HepG2 (cell line): ENCODE results near the gene MAPK11. TPM values are rescaled to one million over a fixed set of nuclear protein-coding genes. Genes with fewer than 3 reads are reported as not detected.

Experiments used
- CTCF ChIP-seq: sonication (generic); formaldehyde crosslinking; IDR thresholded peaks from 2 replicates; pipeline ENCODE4 v1.5.0; 2020; ENCODE audit warnings: mild to moderate bottlenecking, missing genetic modification reagents, moderate library complexity
- GLI4 ChIP-seq: sonication (generic); formaldehyde crosslinking; IDR thresholded peaks from 2 replicates; pipeline ENCODE4 v1.5.1; 2020; ENCODE audit warnings: missing genetic modification reagents, mild to moderate bottlenecking, moderate library complexity, borderline replicate concordance
- GLMP ChIP-seq: sonication (generic); formaldehyde crosslinking; IDR thresholded peaks from 2 replicates; pipeline ENCODE4 v1.9.0; 2021; ENCODE audit warnings: missing genetic modification reagents, mild to moderate bottlenecking, borderline replicate concordance
- HDAC1 ChIP-seq: sonication (generic); formaldehyde crosslinking; IDR thresholded peaks from 2 replicates; pipeline ENCODE4 v1.5.1; 2020; ENCODE audit warnings: mild to moderate bottlenecking, missing genetic modification reagents
- HOXA3 ChIP-seq: sonication (generic); formaldehyde crosslinking; IDR thresholded peaks from 2 replicates; pipeline ENCODE4 v1.5.0; 2020; ENCODE audit warnings: missing genetic modification reagents
- ISL2 ChIP-seq: sonication (generic); formaldehyde crosslinking; IDR thresholded peaks from 2 replicates; pipeline ENCODE4 v1.5.0; 2020; ENCODE audit warnings: missing genetic modification reagents
- KAT7 ChIP-seq: IDR thresholded peaks from 2 replicates; pipeline ENCODE4 v1.6.1; 2018; ENCODE audit warnings: borderline replicate concordance, missing compliant biosample characterization
- MYC ChIP-seq: sonication (generic); formaldehyde crosslinking; IDR thresholded peaks from 2 replicates; pipeline ENCODE4 v1.9.0; 2021; ENCODE audit warnings: missing genetic modification reagents, borderline replicate concordance
- SKIL ChIP-seq: sonication (generic); formaldehyde crosslinking; IDR thresholded peaks from 2 replicates; pipeline ENCODE4 v1.8.0; 2022; ENCODE audit warnings: missing genetic modification reagents, mild to moderate bottlenecking, moderate library complexity, borderline replicate concordance
- SP5 ChIP-seq: IDR thresholded peaks from 2 replicates; pipeline ENCODE4 v1.6.1; 2016; ENCODE audit warnings: low read depth, borderline replicate concordance
- SUZ12 ChIP-seq: fragments of 150-350 bp; IDR thresholded peaks from 2 replicates; pipeline ENCODE4 v1.6.1; 2014; ENCODE audit warnings: low read depth, low read length
- ZBTB38 ChIP-seq: sonication (generic); formaldehyde crosslinking; IDR thresholded peaks from 2 replicates; pipeline ENCODE4 v1.5.1; 2020; ENCODE audit warnings: mild to moderate bottlenecking, missing genetic modification reagents
- ZHX1 ChIP-seq: sonication (generic); formaldehyde crosslinking; IDR thresholded peaks from 2 replicates; pipeline ENCODE4 v1.8.1; 2022; ENCODE audit warnings: low read depth, mild to moderate bottlenecking, missing genetic modification reagents
- ZNF136 ChIP-seq: sonication (generic); formaldehyde crosslinking; IDR thresholded peaks from 2 replicates; pipeline ENCODE4 v1.8.1; 2022; ENCODE audit warnings: low read depth, mild to moderate bottlenecking, moderate library complexity, missing genetic modification reagents
- ZNF276 ChIP-seq: sonication (generic); formaldehyde crosslinking; IDR thresholded peaks from 2 replicates; pipeline ENCODE4 v1.4.0; 2020; ENCODE audit warnings: mild to moderate bottlenecking, low read depth, missing genetic modification reagents
- ZNF383 ChIP-seq: sonication (generic); formaldehyde crosslinking; IDR thresholded peaks from 2 replicates; pipeline ENCODE4 v1.4.0; 2020; ENCODE audit warnings: missing genetic modification reagents, mild to moderate bottlenecking, borderline replicate concordance
- ZNF556 ChIP-seq: sonication (generic); formaldehyde crosslinking; IDR thresholded peaks from 2 replicates; pipeline ENCODE4 v1.4.0; 2020; ENCODE audit warnings: mild to moderate bottlenecking, missing genetic modification reagents, borderline replicate concordance
- polyA plus RNA-seq, 8 experiments: library from polyadenylated mRNA; depleted of rRNA in 3 of 8; stranded (reverse) in 7 of 8; unstranded in 1 of 8; fragments of >200 nt; fragmentation: Illumina TruSeq in 4 of 8; extraction: Trizol in 4 of 8; gene quantifications; 2 replicates each; pipeline versions ENCODE4 v1.2.1 to v1.2.3, GENCODE V29; 2011 to 2016; ENCODE audit warnings: low read depth in 4 of 8, missing spikeins in 1 of 8, mixed read lengths in 1 of 8; ENCODE audit not compliant: insufficient read depth in 1 of 8
- total RNA-seq, 5 experiments: library from RNA; depleted of rRNA; stranded (reverse); fragments of >200 nt; fragmentation: Illumina TruSeq; extraction: Trizol; gene quantifications; 2 replicates each; pipeline ENCODE4 v1.2.3, GENCODE V29; 2016; ENCODE audit warnings: low read depth in 1 of 5

MAPK11 gene
- total and polyA plus RNA-seq, 2 of the 13 experiments (the other 11 are each of a cell fraction or from before 2014, with no cell fraction given) = 0.15 to 0.17 TPM

GRCh38 chr22:50296658-50297490 lies 26.7 kb upstream of the MAPK11 start (continued):
- TF ChIP-seq ZHX1 = no peak
- TF ChIP-seq ZNF136 (CRISPR knock-in tag) = no peak
- TF ChIP-seq ISL2 = no peak
- peak; percentile 80 for TF ChIP-seq SP5
- TF ChIP-seq ZNF383 (CRISPR knock-in tag) = 0 out of 2 replicates have a peak, but pooled peaks have one; percentile 78
- TF ChIP-seq SUZ12 = no peak
- 0 out of 2 replicates have a peak, but pooled peaks have one; percentile 36 for TF ChIP-seq ZNF556 (CRISPR knock-in tag)
- TF ChIP-seq GLI4 (CRISPR knock-in tag) = no peak
- peak; percentile 21; the same call in 1 of the 2 replicates for TF ChIP-seq CTCF (CRISPR knock-in tag)
- no peak for TF ChIP-seq KAT7 (CRISPR knock-in tag)
- no peak for TF ChIP-seq ZNF276 (CRISPR knock-in tag)
- TF ChIP-seq MYC (CRISPR knock-in tag) = 0 out of 2 replicates have a peak, but pooled peaks have one; percentile 5
- 0 out of 2 replicates have a peak, but pooled peaks have one; percentile 15 for TF ChIP-seq HOXA3
- TF ChIP-seq HDAC1 (CRISPR knock-in tag) = peak; percentile 55; the same call in 1 of the 2 replicates
- TF ChIP-seq GLMP (CRISPR knock-in tag) = no peak
- peak; percentile 32; the same call in 1 of the 2 replicates for TF ChIP-seq ZBTB38 (CRISPR knock-in tag)
- no peak for TF ChIP-seq SKIL (CRISPR knock-in tag)
